Measurements from ENCODE around the gene PMVK.

Gene PMVK

GRCh38 chr1:154966111-154966510 is 29.6 kb upstream of the PMVK start:
- DNase-seq = peak; percentile 29

DNA sequence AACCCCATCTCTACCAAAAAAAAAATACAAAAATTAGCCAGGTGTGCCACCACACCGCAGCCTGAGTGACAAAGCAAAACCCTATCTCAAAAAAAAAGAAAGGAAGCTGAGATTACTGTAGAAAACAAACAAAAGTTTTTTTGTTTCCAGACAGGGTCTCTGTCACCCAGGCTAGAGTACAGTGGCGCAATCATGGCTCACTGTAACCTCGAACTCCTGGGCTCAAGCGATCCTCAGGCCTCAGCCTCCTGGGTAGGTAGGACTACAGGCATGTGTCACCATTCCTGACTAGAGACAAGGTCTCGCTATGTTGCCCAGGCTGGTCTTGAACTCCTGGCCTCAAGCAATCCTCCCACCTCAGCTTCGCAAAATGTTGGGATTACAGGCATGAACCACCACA is 27.8 kb upstream of the PMVK start:
- DNase-seq = peak; percentile 17

- no peak for DNase-seq
Observed at GRCh38 chr1:154963643-154964042, 27.1 kb upstream of the PMVK start.

DNA sequence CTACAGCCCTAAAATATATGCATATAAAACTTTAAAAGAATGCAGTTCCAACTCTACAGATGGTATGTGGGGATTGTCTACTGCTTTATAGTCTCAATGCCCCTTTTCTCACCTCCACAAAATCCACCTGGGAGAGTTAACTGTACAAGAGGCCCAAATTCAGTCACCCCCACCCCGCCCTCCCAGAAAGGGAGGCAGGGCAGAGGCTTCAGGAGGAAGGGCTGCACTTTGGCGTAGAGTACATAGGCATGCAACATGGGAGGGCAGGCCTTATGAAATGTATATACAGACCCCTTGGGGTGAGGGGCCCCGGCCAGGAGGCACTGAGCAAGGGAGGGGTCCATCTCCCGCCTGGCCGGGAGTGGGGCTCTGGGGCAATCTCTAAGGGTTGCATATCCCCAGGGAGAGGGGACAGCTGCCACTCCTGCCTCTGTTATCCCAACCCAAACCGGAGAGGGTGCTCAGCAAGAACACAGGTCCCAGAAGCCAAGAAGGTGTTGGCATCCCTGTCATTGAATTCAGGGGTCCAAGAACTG is 26.3 kb upstream of the PMVK start:
- DNase-seq = no peak

DNA sequence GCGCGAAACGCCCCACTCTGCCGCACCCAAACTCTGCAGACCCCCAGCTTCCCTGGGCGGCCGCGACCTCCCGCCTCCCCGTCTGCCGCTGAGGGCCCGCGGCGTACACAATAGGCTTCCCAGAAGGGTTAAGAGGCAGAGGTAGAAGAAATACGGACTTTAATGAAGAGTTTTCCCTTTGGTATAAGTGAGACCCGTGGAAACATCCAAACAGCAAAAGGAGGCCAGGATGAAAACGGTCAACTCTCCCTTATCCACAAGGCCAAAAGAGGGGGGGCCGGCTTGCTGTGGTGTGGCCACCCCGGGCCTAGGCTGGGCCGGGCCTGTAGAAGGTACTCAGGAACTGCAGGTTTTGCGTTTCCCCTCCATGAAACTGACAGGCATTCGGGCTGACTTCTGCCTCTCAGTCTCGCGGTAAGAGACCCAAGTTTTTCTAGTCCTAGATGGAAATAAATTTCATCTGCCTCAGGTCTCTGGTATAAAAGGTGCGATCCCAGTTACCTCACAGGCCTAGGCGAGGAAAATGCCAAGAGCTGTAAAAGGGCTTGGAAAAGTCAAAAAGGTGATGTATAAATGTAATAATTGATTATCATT is 25.7 kb upstream of the PMVK start:
- DNase-seq = no peak

DNA sequence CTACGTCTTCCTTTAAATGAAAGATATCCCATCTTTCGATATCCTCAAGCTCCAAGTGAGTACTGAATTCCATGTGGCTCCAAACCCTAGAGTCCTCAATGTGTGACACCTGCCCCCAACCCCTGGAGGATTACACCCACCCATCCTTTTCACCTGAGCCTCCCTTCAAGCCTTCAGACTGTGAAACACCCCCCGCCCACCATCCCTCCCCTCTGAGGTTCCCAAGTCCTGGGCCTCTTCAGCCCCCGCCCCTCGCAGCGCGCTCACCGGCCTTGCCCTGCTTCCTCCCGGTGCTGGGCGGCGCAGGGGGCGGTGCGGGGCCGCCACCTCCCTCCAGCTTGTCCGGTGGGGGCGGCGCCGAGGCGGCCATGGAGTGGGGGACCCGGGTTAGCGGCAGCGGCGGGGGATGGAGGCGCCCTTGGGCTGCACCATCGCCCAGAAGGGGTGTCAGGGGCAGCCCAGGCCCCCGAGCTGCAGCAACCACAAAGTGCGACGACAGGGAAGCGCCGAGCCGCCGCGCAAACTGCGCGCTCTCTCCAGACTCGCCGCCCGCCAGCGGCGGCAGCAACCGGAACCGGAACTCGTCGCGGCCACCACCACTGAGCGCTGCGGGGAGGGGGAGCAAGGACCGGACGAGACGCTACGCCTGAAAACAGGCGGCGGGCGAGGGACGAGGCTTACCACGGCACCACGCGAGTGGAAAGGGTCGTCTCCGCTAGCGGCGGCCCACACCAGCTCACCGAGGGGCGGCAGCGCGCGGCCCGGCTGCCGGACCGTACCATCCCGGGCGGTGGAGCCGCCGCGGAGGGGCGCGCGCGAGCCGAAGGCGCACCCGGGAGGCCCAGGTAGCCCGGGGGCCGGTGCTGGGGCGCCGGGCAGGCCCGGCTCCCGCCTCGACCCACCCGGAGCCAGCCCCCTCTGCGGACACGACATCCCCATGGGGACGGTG is 25.0 kb upstream of the PMVK start, which contains the start of gene PYGO2:
Gene PYGO2 (minus strand): TSS at position 576 of the 949 bp plus-strand sequence. CDS start 206 bp downstream, at position 370.
- peak; percentile 88 for DNase-seq

DNA sequence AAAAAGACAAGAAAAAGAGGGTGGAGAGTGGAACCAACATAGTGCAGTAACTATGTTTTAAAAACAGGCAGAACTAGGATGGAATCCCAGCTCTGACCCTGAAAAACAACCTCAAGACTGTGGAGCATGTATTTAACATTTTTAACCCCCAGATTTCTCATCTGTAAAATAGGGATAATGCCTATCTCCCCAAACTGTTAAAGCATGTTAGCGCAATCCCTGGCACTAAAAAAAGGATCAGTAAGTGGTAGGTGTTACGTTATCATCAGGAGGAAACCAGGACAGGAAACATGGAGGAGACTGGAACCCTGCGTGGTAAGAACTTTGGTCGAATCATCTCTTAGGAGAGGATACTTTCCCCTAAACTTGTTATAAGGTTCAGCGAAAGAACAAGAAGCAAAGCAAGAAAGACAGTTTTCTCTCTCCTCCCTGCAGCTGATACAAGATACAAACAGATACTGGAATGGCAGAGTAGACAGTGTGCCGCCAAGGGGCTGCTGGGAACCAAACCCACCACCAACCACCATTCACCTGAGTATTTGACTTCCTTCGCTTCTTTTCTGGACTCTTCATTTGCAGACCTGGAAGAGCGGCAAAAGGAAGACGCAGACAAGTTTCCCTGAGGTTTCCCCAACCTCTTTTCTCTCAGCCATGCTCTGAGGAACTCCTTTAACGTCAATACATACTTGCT is 24.1 kb upstream of the PMVK start:
- no peak for DNase-seq

DNA sequence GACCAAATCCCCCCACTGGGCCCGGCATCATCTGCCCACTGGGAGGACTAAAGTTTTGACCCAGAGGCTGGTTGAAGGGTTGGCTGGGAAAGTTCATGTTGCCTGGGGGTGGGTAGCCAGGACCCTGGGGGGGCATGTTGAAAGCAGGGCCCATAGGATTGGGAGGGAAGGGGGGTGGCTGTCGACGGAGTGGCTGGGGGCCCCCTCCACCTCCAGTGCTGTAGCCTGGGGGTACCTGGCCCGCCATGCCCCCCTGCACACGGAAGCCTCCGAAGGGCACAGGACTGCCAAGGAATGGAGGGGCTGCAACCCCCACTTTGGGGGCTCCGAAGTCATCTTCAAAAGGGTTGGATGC is 22.9 kb upstream of the PMVK start:
- no peak for DNase-seq

GRCh38 chr1:154958681-154959425 is 22.3 kb upstream of the PMVK start:
- no peak for DNase-seq

DNA sequence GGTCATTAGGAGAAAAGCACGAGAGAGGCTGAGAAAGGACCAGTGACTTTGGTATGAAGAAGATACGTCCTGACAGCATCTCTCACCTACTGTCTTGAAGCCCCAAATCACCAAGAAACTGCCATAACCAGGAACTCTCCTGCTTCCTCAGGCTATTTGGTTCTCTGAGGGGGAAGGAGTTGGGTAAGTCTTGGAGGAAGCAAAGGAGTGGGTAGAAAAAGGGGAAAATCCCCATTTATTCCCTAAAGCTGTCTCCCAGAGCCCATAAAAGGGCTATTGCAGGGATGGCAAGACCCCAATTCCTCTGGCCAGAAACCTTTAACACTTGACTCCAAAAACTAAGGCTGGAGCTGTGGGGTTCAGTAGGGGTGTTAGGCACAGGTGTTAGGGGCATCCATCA is 21.5 kb upstream of the PMVK start:
- DNase-seq = no peak

GRCh38 chr1:154957091-154957657 is 20.7 kb upstream of the PMVK start:
- peak; percentile 25 for DNase-seq

DNA sequence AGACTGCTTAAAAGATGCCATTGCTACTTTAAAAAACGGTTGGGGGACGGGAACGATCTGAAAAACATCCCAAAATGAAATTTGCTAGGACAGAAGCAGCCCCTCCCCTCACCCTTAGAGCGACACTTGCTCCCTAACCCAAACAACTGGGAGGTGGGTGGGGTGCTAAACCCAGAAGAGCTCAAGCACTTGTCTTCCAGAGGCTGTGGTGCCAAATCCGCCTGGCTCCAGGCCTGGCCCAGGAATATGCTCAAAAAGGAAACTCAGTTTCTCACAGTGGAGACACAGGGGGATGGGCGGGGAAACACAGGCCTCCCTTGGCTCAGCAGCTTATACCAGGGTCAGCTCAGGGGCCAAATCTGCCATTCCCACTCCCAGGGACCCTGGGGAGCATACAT is 20.0 kb upstream of the PMVK start:
- peak; percentile 58 for DNase-seq

GRCh38 chr1:154955718-154956543 is 19.4 kb upstream of the PMVK start, which contains the start of gene PBXIP1:
Gene PBXIP1, minus strand, starts transcription at chr1:154956099. Its CDS starts 2,378 bp downstream, at chr1:154953721.
- peak; percentile 90 for DNase-seq

GRCh38 chr1:154955039-154955717 is 18.7 kb upstream of the PMVK start:
- peak; percentile 64 for DNase-seq

DNA sequence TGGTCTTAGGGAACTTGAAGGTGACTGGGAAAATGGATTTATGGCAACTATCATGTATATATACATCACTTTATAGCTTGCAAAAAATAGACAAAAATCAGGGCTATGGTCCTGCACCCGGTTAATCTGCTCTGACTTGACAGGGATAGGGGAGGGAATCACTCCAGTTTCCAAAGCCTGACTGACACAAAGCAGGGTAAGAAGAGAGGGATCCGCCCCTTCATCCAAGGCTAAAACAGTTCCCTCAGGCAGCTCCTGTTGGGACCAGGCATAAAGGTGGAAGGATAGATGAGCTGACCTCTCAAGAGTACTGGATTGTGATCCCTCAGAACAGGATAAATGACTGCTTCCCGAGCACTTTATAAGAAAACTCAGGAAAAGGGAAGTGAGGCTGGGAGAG is 18.0 kb upstream of the PMVK start:
- peak; percentile 11 for DNase-seq

DNA sequence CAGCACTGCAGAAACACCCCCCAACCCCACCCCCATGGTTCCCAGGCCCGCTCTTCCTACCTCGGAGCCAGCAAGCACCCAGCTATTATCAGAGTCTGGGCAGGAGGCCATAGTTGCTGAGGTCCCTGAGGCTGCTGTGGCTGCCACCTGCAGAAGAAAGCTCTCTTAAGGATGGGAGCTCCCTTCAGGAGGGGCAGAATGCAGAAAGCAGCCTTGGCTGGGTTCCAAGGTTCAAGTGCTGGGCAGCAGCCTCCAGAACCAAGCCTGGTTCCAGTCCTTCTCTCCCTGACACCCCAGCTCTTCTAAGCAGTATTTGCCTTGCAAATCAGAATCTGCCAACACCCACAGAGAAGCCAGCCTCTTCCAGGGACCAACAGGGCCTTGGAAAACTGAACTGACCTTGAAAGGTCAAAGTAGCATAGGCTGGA is 17.1 kb upstream of the PMVK start:
- DNase-seq = no peak

DNA sequence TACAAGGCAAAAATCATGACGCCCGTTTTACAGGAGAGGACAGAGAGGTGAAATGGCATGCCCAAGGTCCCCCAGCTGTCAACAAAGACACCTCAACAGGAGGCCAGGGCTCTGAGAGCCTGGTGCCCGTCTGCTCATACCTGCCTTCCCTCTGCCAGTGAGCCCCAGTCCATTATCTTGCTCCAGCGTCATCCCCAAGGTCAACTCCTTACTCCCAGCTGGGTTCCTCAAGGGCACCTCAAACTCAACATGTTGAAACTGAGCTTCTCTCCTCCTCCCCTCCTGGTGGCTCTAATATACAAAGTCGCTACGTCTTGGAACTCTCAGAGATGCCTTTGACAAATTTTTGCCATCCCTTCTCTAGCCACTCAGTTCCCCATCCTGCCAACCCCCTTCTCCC is 16.1 kb upstream of the PMVK start:
- DNase-seq = no peak

DNA sequence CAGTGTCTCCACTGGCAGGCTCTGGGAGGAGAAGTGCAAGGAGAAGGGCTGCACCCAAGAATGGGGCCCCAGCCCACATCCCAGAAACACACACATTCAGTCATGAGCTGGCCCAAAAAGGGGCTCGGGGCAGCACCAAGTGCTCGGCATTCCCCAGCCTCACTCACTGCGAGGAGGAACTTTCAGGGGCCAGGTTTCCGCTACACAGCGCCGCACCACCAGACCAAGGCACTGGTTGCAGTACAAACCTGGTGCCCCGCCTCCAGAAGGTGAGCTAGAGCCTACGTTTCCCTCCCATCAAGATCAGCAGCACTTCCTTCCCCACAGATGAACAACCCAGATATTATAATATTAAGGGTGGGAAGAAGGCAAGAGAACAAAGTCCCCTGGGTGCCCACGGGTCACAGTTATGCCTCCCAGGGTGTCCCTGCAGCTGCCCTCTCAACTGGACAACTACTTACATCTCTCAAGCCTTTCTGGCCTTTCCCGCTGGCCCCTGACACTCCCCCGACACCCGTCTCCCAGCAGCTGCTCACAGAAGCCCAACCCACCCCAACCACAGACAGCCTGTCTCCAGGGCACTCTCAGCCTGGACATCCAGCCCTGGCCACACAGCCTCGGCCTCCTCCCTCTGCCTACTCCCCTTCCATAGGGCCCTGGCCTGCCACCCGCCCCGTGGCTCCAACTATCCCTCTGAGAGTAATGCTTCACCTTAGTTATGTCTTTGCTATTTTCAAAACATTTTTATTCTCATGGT is 15.6 kb upstream of the PMVK start:
- DNase-seq = no peak

DNA sequence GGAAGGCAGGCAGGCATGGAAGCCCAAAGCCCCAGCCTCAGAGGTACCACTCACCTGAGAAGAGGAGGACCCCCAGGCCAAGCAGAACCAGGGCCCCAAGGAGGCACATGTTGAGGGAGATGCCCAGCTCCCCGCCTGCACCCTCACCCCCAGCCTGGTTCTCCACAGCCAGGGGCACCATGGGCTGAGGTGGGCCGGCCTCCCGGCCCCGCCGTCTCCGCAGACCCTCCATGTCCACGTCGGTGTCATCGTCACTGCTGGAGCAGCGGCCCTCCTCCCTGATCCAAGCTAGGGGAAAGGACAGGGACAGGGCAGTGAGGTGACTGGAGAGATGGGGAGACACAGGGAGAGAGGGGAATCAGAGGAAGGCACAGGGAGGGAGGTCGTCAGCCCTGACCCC is 11.6 kb upstream of the PMVK start:
- no peak for DNase-seq
